Retinal pigment epithelial cell (primary cell): ENCODE measurements around the gene SHFL.

Experiments
- DNase-seq: peaks from one replicate; pipeline ENCODE4 v3.0.0-alpha.2; 2010; ENCODE audit warnings: low read depth
- H3K4me3 ChIP-seq: 2 replicates; pipeline ENCODE4 v1.5.1; 2011; ENCODE audit warnings: mild to moderate bottlenecking, low read length, control low read depth, moderate library complexity
- TF ChIP-seq, protein P1 (sequence below): conservative IDR thresholded peaks from 2 replicates; pipeline ENCODE4 v1.5.1; 2011; ENCODE audit warnings: low read depth, low read length, control low read depth, inconsistent platforms

The SHFL gene

DNA sequence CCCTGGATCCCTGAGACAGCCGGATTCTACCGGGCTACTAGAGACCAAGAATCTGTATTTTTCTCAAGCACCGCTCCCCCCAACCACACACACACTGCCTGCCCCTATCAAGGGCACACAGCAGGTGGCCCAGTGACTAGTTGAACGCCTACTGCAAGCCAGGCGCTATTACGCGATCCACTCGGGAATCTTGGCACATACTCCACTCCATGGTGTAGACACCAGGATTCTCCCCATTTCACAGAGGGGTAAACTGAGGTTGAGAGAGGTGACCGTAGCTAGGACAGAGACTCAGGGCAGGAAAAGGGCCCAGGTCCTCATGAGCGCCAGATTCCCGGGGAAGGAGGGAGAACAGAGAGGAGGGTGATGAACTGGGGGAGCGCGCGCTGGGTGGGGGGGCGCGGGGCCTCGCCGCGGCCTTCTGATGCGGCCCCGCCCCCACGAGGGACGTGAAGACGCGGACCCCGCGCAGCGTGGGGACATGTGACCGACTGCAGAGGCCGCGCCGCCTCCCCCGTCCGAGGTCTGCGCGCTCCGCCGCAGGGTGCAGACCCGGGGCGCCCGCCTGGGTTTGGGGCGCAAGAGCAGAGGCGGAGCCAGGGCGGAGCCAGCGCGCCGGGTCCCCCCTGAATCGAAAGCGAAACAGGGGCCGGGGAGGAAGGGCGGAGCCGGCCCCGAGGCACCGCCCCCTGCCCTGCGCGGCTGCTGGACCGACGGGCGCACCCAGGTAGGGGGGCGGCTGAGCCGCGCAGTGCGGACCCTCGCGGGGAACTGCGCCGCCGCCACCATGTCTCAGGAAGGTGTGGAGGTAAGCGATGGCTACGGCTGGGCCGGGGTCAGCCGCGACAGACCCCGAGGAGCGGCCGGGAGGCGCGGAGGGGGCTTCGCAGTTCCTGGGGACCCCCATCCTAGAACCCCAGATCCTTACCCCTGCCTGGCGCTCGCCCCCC is at the start of gene SHFL:
Gene SHFL (plus strand): TSS at position 677 of the 950 bp plus-strand sequence. CDS start 111 bp downstream, at position 788.
- peak within 1 kb of the TSS; percentile 61 for H3K4me3 ChIP-seq
- TF ChIP-seq, protein P1, sequence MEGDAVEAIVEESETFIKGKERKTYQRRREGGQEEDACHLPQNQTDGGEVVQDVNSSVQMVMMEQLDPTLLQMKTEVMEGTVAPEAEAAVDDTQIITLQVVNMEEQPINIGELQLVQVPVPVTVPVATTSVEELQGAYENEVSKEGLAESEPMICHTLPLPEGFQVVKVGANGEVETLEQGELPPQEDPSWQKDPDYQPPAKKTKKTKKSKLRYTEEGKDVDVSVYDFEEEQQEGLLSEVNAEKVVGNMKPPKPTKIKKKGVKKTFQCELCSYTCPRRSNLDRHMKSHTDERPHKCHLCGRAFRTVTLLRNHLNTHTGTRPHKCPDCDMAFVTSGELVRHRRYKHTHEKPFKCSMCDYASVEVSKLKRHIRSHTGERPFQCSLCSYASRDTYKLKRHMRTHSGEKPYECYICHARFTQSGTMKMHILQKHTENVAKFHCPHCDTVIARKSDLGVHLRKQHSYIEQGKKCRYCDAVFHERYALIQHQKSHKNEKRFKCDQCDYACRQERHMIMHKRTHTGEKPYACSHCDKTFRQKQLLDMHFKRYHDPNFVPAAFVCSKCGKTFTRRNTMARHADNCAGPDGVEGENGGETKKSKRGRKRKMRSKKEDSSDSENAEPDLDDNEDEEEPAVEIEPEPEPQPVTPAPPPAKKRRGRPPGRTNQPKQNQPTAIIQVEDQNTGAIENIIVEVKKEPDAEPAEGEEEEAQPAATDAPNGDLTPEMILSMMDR: no peak
- no peak for DNase-seq

DNA sequence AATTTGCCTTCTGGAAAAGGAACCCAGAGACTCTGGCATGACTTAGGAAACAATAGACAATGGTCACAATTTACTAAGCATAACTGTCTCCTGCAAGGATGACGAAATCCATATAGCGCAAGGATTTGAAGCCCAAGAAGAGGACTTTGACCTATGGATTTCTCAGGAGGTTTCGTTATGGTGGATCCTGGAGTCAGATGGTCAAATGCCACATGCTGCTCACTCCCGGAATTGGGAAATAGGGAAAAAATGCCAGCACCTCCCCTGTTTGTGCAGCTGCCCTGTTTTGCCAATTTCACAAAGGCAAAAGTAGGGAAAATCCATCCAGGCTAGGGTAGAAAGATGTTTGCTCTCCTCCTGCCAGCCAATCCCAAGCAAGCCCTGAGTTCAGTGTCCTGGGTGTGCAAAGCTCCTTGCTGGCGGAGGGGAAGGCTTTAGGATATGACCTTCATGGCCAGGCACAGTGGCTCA is 49.5 kb upstream of the SHFL start:
- DNase-seq: no peak
- TF ChIP-seq, protein P1: no peak
- no peak overlapping the region for H3K4me3 ChIP-seq

DNA sequence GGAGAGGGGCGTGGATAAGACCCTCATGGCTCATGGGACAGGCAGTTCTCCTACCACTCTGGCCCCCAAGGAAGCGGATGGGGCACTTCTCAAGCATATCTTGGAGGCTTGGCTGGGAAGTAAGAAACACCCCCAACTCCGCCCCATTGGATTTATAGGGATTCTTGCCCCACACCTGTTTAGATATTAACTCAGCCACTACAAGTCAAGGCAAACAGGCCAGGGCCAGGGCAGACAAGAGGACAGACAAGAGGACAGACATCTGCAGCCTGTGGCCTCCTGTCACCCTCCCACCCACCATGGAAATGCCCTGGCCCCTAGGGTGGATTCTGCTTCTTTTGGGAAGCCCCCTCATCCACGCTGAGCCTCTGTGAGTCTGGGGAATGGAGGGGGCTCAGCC is 48.8 kb upstream of the SHFL start:
- no peak for DNase-seq
- H3K4me3 ChIP-seq: no peak overlapping the region
- TF ChIP-seq, protein P1: no peak

DNA sequence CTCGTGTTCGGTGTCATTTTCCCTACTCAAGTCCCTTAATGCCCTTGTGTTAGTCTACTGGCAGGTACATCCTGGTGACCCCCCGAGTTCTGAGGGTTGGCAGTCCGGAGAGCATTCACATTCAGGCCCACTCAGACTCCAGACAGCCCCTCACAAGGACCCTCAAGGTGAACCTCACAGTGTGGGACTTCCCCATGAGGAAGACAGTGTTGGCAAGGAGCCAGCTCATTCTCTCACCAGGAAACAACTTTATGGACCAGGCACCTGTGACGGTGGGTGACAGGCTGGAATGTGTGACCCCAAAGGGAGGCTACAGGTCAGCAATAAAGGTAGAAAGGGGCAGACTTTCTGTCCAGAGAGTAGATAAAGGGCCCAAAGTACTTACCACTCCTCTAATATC is 48.3 kb upstream of the SHFL start:
- H3K4me3 ChIP-seq: no peak overlapping the region
- TF ChIP-seq, protein P1: no peak
- no peak for DNase-seq

DNA sequence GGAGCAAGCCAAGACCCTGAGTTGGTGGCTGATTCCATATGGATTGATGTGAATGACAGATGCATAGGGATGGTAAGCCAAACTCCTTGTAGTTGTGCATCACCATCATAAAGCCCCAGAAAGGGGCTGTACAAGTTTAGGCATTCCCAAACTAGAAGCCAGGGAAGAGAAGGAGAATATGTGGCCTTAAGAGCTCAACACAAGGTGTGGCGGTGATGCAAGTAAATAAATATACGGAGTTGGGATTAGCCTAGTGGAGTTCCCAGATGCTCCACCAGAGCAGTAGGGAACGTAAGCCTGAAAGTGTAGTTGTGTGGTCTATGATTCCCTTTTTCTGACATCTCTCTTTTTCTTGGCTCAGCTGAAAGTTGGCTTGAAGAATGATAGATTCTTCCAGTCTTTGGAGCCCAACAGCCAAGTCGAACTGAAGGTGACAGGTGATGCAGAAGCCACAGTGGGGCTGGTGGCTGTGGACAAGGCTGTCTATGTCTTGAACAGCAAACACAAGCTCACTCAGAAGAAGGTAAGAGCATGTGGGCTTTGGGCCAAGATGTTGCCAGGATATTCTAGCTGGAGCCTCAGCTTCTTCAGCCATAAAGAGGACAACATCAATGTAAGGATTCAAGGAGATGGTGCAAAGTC is 42.7 kb upstream of the SHFL start:
- no peak for DNase-seq
- H3K4me3 ChIP-seq: no peak overlapping the region
- TF ChIP-seq, protein P1: no peak

DNA sequence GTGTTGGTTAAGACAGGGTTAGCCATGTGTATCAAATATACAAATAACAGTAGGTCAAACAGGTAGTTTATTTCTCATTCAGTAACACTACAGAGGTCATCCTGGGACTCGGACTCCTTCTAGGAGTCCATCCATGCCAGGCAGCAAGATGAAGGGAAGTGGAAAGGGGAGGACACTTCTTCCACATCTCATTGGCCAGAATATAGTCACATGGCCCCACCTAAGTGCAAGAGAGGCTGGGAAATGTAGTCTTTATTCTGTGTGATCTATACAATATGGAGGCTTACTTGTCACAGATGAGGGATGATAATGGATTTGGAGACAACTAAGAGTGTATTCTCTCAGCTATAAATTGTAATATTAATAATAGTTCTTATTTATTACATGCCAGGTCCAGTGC is 41.7 kb upstream of the SHFL start:
- TF ChIP-seq, protein P1: no peak
- no peak overlapping the region for H3K4me3 ChIP-seq
- DNase-seq: no peak
